ENCODE measurements around the gene TC2N.

TC2N gene

DNA sequence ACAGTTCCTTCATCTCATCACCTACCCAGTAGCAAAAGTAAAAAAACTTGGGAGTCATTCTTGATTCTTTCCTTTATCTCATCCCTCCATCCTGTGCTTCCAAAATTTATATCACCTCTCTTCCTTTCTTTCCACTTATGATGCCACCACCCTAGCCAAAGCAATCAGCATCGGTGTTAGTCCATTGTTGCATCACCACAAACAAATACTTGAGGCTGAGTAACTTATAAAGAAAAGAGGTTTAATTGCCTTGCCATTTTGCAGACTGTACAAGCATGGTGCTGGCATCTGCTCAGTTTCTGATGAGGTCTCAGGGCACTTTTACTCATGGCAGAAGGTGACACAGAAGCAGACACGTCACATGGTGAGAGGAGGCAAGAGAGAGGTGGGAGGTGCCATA lies 115.6 kb downstream of the TC2N start:
- TF ChIP-seq CTCF (IDR thresholded peaks at IDR 0.05; ENCODE audit: low read length) (no peak), EZH2phosphoT487 (IDR thresholded peaks at IDR 0.05; ENCODE audit: low read length) (no peak), EZH2 (optimal IDR thresholded peaks at IDR 0.05; ENCODE audit: low read depth, low read length) (no peak)
- H3K4me3 ChIP-seq (ENCODE audit: low read length) = no peak overlapping the region
- H3F3A ChIP-seq (ENCODE audit: insufficient read depth, low read length) = no peaks in the 10 kb centered on the region
- DNase-seq = no peak
- H3K27me3 ChIP-seq (replicated peaks; ENCODE audit: insufficient read depth, low read length) = no peaks in the 10 kb centered on the region
- no peak overlapping the region for H3K4me2 ChIP-seq (ENCODE audit: low read depth, low read length)
- H3K79me2 ChIP-seq (ENCODE audit: low read length) = no peaks in the 10 kb centered on the region
- H3K9me3 ChIP-seq (replicated peaks; ENCODE audit: insufficient read depth, low read length) = no peaks in the 10 kb centered on the region
- no peak overlapping the region for H2AFZ ChIP-seq (ENCODE audit: low read length)
- H4K20me1 ChIP-seq (ENCODE audit: insufficient read depth, low read length) = no peaks in the 10 kb centered on the region
- H3K4me1 ChIP-seq (ENCODE audit: low read length) = no peaks in the 10 kb centered on the region
- H3K9ac ChIP-seq (ENCODE audit: low read length) = no peak overlapping the region
- no peak overlapping the region for H3K27ac ChIP-seq (ENCODE audit: low read length)
- no peaks in the 10 kb centered on the region for H3K36me3 ChIP-seq (replicated peaks; ENCODE audit: insufficient read depth, low read length)
- no peaks in the 10 kb centered on the region for H3K9me2 ChIP-seq (replicated peaks; ENCODE audit: insufficient read depth, low read length)

DNA sequence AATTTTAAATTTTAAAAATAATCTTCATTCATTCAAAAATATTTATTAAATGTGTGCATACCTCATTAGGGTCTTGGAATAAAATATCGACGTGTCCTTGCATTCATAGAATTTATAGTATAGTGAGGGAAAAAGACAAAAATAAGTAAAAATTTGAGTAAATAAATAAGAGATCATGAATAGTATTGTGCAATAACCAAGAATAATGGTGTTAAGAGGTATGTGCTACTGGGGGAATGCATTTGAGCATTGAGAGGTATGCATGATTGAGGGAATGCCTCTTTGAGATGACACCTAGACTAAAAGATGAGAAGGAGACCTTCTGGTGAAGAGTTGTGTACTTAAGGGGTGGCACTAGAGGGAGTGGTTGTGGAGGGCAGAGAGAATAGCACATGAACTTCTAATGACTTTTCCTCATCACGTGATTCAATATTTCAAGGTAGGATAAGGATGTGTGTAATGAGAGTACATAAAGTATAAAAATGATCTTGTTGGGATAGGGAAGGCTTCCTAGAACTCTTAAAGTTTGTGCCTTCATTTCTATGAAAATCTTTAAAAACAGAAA lies 116.6 kb downstream of the TC2N start:
- Histone ChIP-seq H3K36me3 (replicated peaks; ENCODE audit: insufficient read depth, low read length) (no peaks in the 10 kb centered on the region), H3K27ac (ENCODE audit: low read length) (no peak overlapping the region), H3K9me3 (replicated peaks; ENCODE audit: insufficient read depth, low read length) (no peaks in the 10 kb centered on the region), H3F3A (ENCODE audit: insufficient read depth, low read length) (no peaks in the 10 kb centered on the region), H3K4me2 (ENCODE audit: low read depth, low read length) (no peak overlapping the region), H4K20me1 (ENCODE audit: insufficient read depth, low read length) (no peaks in the 10 kb centered on the region), H3K9me2 (replicated peaks; ENCODE audit: insufficient read depth, low read length) (no peaks in the 10 kb centered on the region), H2AFZ (ENCODE audit: low read length) (no peak overlapping the region), H3K9ac (ENCODE audit: low read length) (no peak overlapping the region), H3K27me3 (replicated peaks; ENCODE audit: insufficient read depth, low read length) (no peaks in the 10 kb centered on the region), H3K4me1 (ENCODE audit: low read length) (no peaks in the 10 kb centered on the region), H3K79me2 (ENCODE audit: low read length) (no peaks in the 10 kb centered on the region), H3K4me3 (ENCODE audit: low read length) (no peak overlapping the region)
- no peak for DNase-seq
- TF ChIP-seq EZH2 (optimal IDR thresholded peaks at IDR 0.05; ENCODE audit: low read depth, low read length) (no peak), EZH2phosphoT487 (IDR thresholded peaks at IDR 0.05; ENCODE audit: low read length) (no peak), CTCF (IDR thresholded peaks at IDR 0.05; ENCODE audit: low read length) (no peak)

GRCh38 chr14:91749868-91750267 lies 117.5 kb downstream of the TC2N start:
- H3K4me2 ChIP-seq (ENCODE audit: low read depth, low read length) = no peak overlapping the region
- no peaks in the 10 kb centered on the region for H3F3A ChIP-seq (ENCODE audit: insufficient read depth, low read length)
- no peak overlapping the region for H3K27ac ChIP-seq (ENCODE audit: low read length)
- TF ChIP-seq EZH2phosphoT487 (IDR thresholded peaks at IDR 0.05; ENCODE audit: low read length) (no peak), EZH2 (optimal IDR thresholded peaks at IDR 0.05; ENCODE audit: low read depth, low read length) (no peak), CTCF (IDR thresholded peaks at IDR 0.05; ENCODE audit: low read length) (no peak)
- no peak overlapping the region for H2AFZ ChIP-seq (ENCODE audit: low read length)
- H3K9me3 ChIP-seq (replicated peaks; ENCODE audit: insufficient read depth, low read length) = no peaks in the 10 kb centered on the region
- H3K79me2 ChIP-seq (ENCODE audit: low read length) = no peaks in the 10 kb centered on the region
- no peaks in the 10 kb centered on the region for H3K27me3 ChIP-seq (replicated peaks; ENCODE audit: insufficient read depth, low read length)
- no peak overlapping the region for H3K4me3 ChIP-seq (ENCODE audit: low read length)
- no peaks in the 10 kb centered on the region for H3K36me3 ChIP-seq (replicated peaks; ENCODE audit: insufficient read depth, low read length)
- no peak for DNase-seq
- no peaks in the 10 kb centered on the region for H3K9me2 ChIP-seq (replicated peaks; ENCODE audit: insufficient read depth, low read length)
- no peaks in the 10 kb centered on the region for H4K20me1 ChIP-seq (ENCODE audit: insufficient read depth, low read length)
- no peak overlapping the region for H3K9ac ChIP-seq (ENCODE audit: low read length)
- no peaks in the 10 kb centered on the region for H3K4me1 ChIP-seq (ENCODE audit: low read length)

Data from MM.1S (cell line).